ENCODE results near the gene AHRR. TPM values are rescaled to one million over a fixed set of nuclear protein-coding genes. Genes with fewer than 3 reads are reported as not detected.
A peak's percentile ranks its signal among the peaks of the same experiment; 100 is the strongest.

The AHRR gene
- total and polyA plus RNA-seq, 10 of the 15 experiments (the other 5 are each of a cell fraction or from before 2014, with no cell fraction given) = 0.90 to 35.2 (median 19.2) TPM

GRCh38 chr5:350355-350754 is 28.8 kb downstream of the AHRR start:
- Histone ChIP-seq H3K9me3 (replicated peaks; ENCODE audit: control insufficient read depth, insufficient read depth, low read length) (no peaks in the 10 kb centered on the region; the same call in 1 of the 3 replicates), H3K79me2 (ENCODE audit: control insufficient read depth, insufficient read depth, low read length) (peaks cover 36% of the 10 kb centered on the region), H3K36me3 (ENCODE audit: control insufficient read depth in 2 of 2, insufficient read depth in 2 of 2, low read length in 1 of 2) (peaks cover 22 to 45% of the 10 kb centered on the region in 2 experiments; a peak in 3 of 4 replicates), H2AFZ (ENCODE audit: control insufficient read depth, low read depth, low read length) (no peak overlapping the region), H4K20me1 (ENCODE audit: control insufficient read depth, insufficient read depth) (no peaks in the 10 kb centered on the region; the same call in 1 of the 2 replicates), H3K4me1 (ENCODE audit: control insufficient read depth, insufficient read depth, low read length) (peaks cover 17% of the 10 kb centered on the region), H3K27me3 (replicated peaks in 1 of 2; ENCODE audit: control insufficient read depth in 2 of 2, insufficient read depth in 2 of 2, low read length in 1 of 2) (no peaks in the 10 kb centered on the region), H3K4me2 (ENCODE audit: control insufficient read depth, insufficient read depth) (no peak overlapping the region), H3K9ac (ENCODE audit: control insufficient read depth, insufficient read depth, low read length) (no peak overlapping the region), H3K4me3 (no peak overlapping the region), H3K27ac (ENCODE audit: control insufficient read depth, insufficient read depth) (no peak overlapping the region)
- in situ Hi-C loops (cut with MboI) (no loop called here), intact Hi-C loops (cut with micrococcal nuclease; ENCODE audit: unreplicated experiment) (no loop called here)
- CTCF ChIA-PET = interaction anchor here (0.8 to 3.2 kb wide), 9 partner anchors 10 to 162 kb away, joined by 3 to 27 read pairs (median 3); no protein-coding TSS in a partner anchor
- POLR2A ChIA-PET = interaction anchor here (1.0 to 1.3 kb wide), 3 partner anchors 13 to 33 kb away, joined by 3 to 5 read pairs (median 3); no protein-coding TSS in a partner anchor
- no peak for TF ChIP-seq IRF4 (IDR thresholded peaks at IDR 0.05; ENCODE audit: low read depth, low read length)
- TF ChIP-seq POLR2AphosphoS2 (IDR thresholded peaks at IDR 0.05; ENCODE audit: low read depth, low read length) = no peak
- TF ChIP-seq ZBED1 (IDR thresholded peaks at IDR 0.05; ENCODE audit: borderline replicate concordance) = no peak
- no peak for TF ChIP-seq TARDBP (IDR thresholded peaks at IDR 0.05; ENCODE audit: borderline replicate concordance)
- no peak for TF ChIP-seq NFIC (IDR thresholded peaks at IDR 0.05; ENCODE audit: low read depth, low read length)
- peak in 2 of 3 experiments; percentile 8 to 14; a peak in 1 of 6 replicates for TF ChIP-seq CTCF (IDR thresholded peaks at IDR 0.05 in 2 of 3, conservative IDR thresholded peaks at IDR 0.05 in 1 of 3; ENCODE audit: control insufficient read depth in 2 of 3, extremely low read depth in 1 of 3, insufficient read depth in 1 of 3, low read depth in 3 of 3, low read length in 3 of 3)
- no peak for TF ChIP-seq HSF1 (IDR thresholded peaks at IDR 0.05; ENCODE audit: low read depth, low read length)
- no peak for TF ChIP-seq MYB (IDR thresholded peaks at IDR 0.05; ENCODE audit: borderline replicate concordance, low read depth, low read length)
- no peak for TF ChIP-seq NFXL1 (IDR thresholded peaks at IDR 0.05; ENCODE audit: borderline replicate concordance)
- ATAC-seq (no peak; the same call in 2 of the 3 replicates), DNase-seq (ENCODE audit: low read depth, low spot score) (no peak), FAIRE-seq (no peak)
- RAD21 ChIA-PET (ENCODE audit: unreplicated experiment) = interaction anchor here (0.9 to 1.9 kb wide), 4 partner anchors 18 to 81 kb away, joined by 3 to 5 read pairs (median 4); no protein-coding TSS in a partner anchor
- no TSS peak for BruUV-seq (replicated peaks)
- WGBS (ENCODE audit: insufficient coverage, insufficient replicate concordance, low lambda C conversion rate, missing lambda C conversion rate) = 73% methylated on average over 9 of the region's 9 CpGs
- SMC1A ChIA-PET (ENCODE audit: uncharacterized antibody, unreplicated experiment) = interaction anchor here (0.6 to 2.3 kb wide), 5 partner anchors 10 to 131 kb away, joined by 3 to 7 read pairs (median 3); no protein-coding TSS in a partner anchor

All from GM12878 (cell line).